ENCODE measurements around the gene DYNLT4.
"Not testable (repeated sequence)": the region's sequence is repeated elsewhere in the genome, so short reads cannot be mapped to it uniquely, and the experiment has no call there.

DYNLT4 gene

GRCh38 chr1:44827197-44828002 is 20.2 kb upstream of the DYNLT4 start:
- no peak for TF ChIP-seq CSDC2 (CRISPR knock-in tag; IDR thresholded peaks at IDR 0.05)
- no peak for TF ChIP-seq TCF4 (CRISPR knock-in tag; IDR thresholded peaks at IDR 0.05; ENCODE audit: borderline replicate concordance)
- no peak for TF ChIP-seq TOX (CRISPR knock-in tag; IDR thresholded peaks at IDR 0.05; ENCODE audit: borderline replicate concordance)
- TF ChIP-seq ZC3H10 (CRISPR knock-in tag; IDR thresholded peaks at IDR 0.05): no peak
- no peak for TF ChIP-seq ZNF70 (CRISPR knock-in tag; IDR thresholded peaks at IDR 0.05)
- no peak for TF ChIP-seq ISL1 (CRISPR knock-in tag; IDR thresholded peaks at IDR 0.05)
- no peak for TF ChIP-seq ZNF565 (CRISPR knock-in tag; conservative IDR thresholded peaks at IDR 0.05; ENCODE audit: low read depth)
- no peak for TF ChIP-seq ZNF8 (CRISPR knock-in tag; IDR thresholded peaks at IDR 0.05)
- TF ChIP-seq PATZ1 (CRISPR knock-in tag; IDR thresholded peaks at IDR 0.05; ENCODE audit: borderline replicate concordance): no peak
- no peak for TF ChIP-seq CREB5 (CRISPR knock-in tag; IDR thresholded peaks at IDR 0.05; ENCODE audit: low read depth)
- TF ChIP-seq PPARA (CRISPR knock-in tag; IDR thresholded peaks at IDR 0.05; ENCODE audit: borderline replicate concordance): no peak
- no peak for TF ChIP-seq ESRRG (CRISPR knock-in tag; IDR thresholded peaks at IDR 0.05)
- no peak for TF ChIP-seq SNAI2 (CRISPR knock-in tag; IDR thresholded peaks at IDR 0.05)
- ATAC-seq: no peak

GRCh38 chr1:44826375-44827196 is 19.4 kb upstream of the DYNLT4 start:
- TF ChIP-seq PATZ1 (CRISPR knock-in tag; IDR thresholded peaks at IDR 0.05; ENCODE audit: borderline replicate concordance): no peak
- no peak for TF ChIP-seq TOX (CRISPR knock-in tag; IDR thresholded peaks at IDR 0.05; ENCODE audit: borderline replicate concordance)
- no peak for TF ChIP-seq ZC3H10 (CRISPR knock-in tag; IDR thresholded peaks at IDR 0.05)
- no peak for TF ChIP-seq CSRNP3 (CRISPR knock-in tag; IDR thresholded peaks at IDR 0.05)
- TF ChIP-seq POU6F1 (CRISPR knock-in tag; IDR thresholded peaks at IDR 0.05; ENCODE audit: borderline replicate concordance, low read depth): no peak
- no peak for TF ChIP-seq GLIS3 (CRISPR knock-in tag; IDR thresholded peaks at IDR 0.05)
- TF ChIP-seq ESRRG (CRISPR knock-in tag; IDR thresholded peaks at IDR 0.05): no peak
- no peak for TF ChIP-seq RARB (CRISPR knock-in tag; IDR thresholded peaks at IDR 0.05)
- no peak for TF ChIP-seq BACH2 (CRISPR knock-in tag; IDR thresholded peaks at IDR 0.05; ENCODE audit: borderline replicate concordance)
- TF ChIP-seq PPARA (CRISPR knock-in tag; IDR thresholded peaks at IDR 0.05; ENCODE audit: borderline replicate concordance): no peak
- TF ChIP-seq ISL1 (CRISPR knock-in tag; IDR thresholded peaks at IDR 0.05): no peak
- no peak for TF ChIP-seq ARNTL (CRISPR knock-in tag; IDR thresholded peaks at IDR 0.05; ENCODE audit: borderline replicate concordance, low read depth)
- no peak for TF ChIP-seq ZNF565 (CRISPR knock-in tag; conservative IDR thresholded peaks at IDR 0.05; ENCODE audit: low read depth)
- no peak for TF ChIP-seq ZFP30 (CRISPR knock-in tag; IDR thresholded peaks at IDR 0.05)
- no peak for TF ChIP-seq SNAI2 (CRISPR knock-in tag; IDR thresholded peaks at IDR 0.05)
- no peak for TF ChIP-seq TCF4 (CRISPR knock-in tag; IDR thresholded peaks at IDR 0.05; ENCODE audit: borderline replicate concordance)
- no peak for TF ChIP-seq TSHZ2 (CRISPR knock-in tag; IDR thresholded peaks at IDR 0.05)
- TF ChIP-seq OSR1 (CRISPR knock-in tag; IDR thresholded peaks at IDR 0.05): no peak
- no peak for TF ChIP-seq CSDC2 (CRISPR knock-in tag; IDR thresholded peaks at IDR 0.05)
- ATAC-seq: no peak

GRCh38 chr1:44824392-44824791 is 17.2 kb upstream of the DYNLT4 start:
- ATAC-seq: not testable (repeated sequence)

Data from SK-N-SH treated with all-trans-retinoic acid at 6 μM for 48 hours (cell line).